NB4 (cell line): ENCODE measurements around the gene ASMTL.

Experiments
- CTCF ChIP-seq: IDR thresholded peaks from one replicate; pipeline ENCODE4 v1.5.1; 2012; ENCODE audit warnings: low read depth, low read length
- MAX ChIP-seq: IDR thresholded peaks from 2 replicates; pipeline ENCODE4 v1.6.1; 2011; ENCODE audit warnings: low read depth, low read length
- POLR2A ChIP-seq: IDR thresholded peaks from 2 replicates; pipeline ENCODE4 v1.6.1; 2011; ENCODE audit warnings: mild to moderate bottlenecking; ENCODE audit not compliant: insufficient read length; ENCODE audit errors: extremely low read depth

- TF ChIP-seq POLR2A, result no peak
- TF ChIP-seq CTCF, result no peak
- TF ChIP-seq MAX, result no peak
These were observed 48.3 kb upstream of the ASMTL start for GRCh38 chrX:1500701-1501624.
